Heart right ventricle (tissue), 16 donors: ENCODE data around the gene SYTL5. TPM values are rescaled to one million over a fixed set of nuclear protein-coding genes. Genes with fewer than 3 reads are reported as not detected.

Experiments
- ATAC-seq, 8 donors: fragments of 200-7000 bp; cut with Tn5 transposase; one replicate each; pipeline ENCODE4 v1.9.1; 2020; ENCODE audit warnings: mild to moderate bottlenecking in 8 of 8, moderate library complexity in 8 of 8, moderate number of reproducible peaks in 1 of 8
- DNase-seq, 2 donors: peaks; one replicate each; pipeline ENCODE4 v3.0.0-alpha.2; 2020
- H3K27ac ChIP-seq, 10 donors: fragments of 200-600 bp; sonication (generic) in 2 of 10; one replicate each; pipeline versions ENCODE4 v1.5.0 to v1.8.0; 2020 to 2022; ENCODE audit warnings: mild to moderate bottlenecking in 3 of 10
- H3K27me3 ChIP-seq, 7 donors: fragments of 200-600 bp; one replicate each; pipeline ENCODE4 v1.8.0; 2021 to 2022; ENCODE audit warnings: mild to moderate bottlenecking in 2 of 7
- H3K36me3 ChIP-seq, 9 donors: fragments of 200-600 bp; sonication (generic) in 1 of 9; one replicate each; pipeline versions ENCODE4 v1.5.0 to v1.8.0; 2020 to 2022; ENCODE audit warnings: mild to moderate bottlenecking in 2 of 9
- H3K4me1 ChIP-seq, 9 donors: fragments of 200-600 bp; sonication (generic) in 1 of 9; one replicate each; pipeline versions ENCODE4 v1.5.0 to v1.8.0; 2020 to 2022; ENCODE audit warnings: mild to moderate bottlenecking in 4 of 9
- H3K4me3 ChIP-seq, 10 donors: fragments of 200-600 bp; sonication (generic) in 2 of 10; one replicate each; pipeline versions ENCODE4 v1.5.0 to v1.8.0; 2020 to 2022; ENCODE audit warnings: mild to moderate bottlenecking in 7 of 10, moderate library complexity in 2 of 10
- H3K9me3 ChIP-seq, 11 donors: fragments of 200-600 bp in 10 of 11; sonication (generic) in 2 of 11; one replicate each; pipeline versions ENCODE4 v1.5.0 to v1.8.0; 2013 to 2022; ENCODE audit warnings: mild to moderate bottlenecking in 2 of 11, control low read depth in 1 of 11, moderate library complexity in 1 of 11
- WGBS, 2 donors: extraction: QIAGEN DNeasy Blood & Tissue Kit; methylation state at CpG; one replicate each; pipeline ENCODE4 v1.1.7; 2013; ENCODE audit warnings: inconsistent platforms in 1 of 2; 5-methylcytosine and 5-hydroxymethylcytosine counted together
- intact Hi-C, 10 donors: fragments of 100-400 bp; cut with DNase I; formaldehyde crosslinking; loops; one replicate each; pipeline versions ENCODE4 v1.11.1 to v1.14.2; 2022
- polyA plus RNA-seq, 2 donors: library from polyadenylated mRNA; stranded (reverse); fragments of 200-250 nt; gene quantifications; one replicate each; pipeline ENCODE4 v1.2.3, GENCODE V29; 2013
- total RNA-seq, 10 donors: library from RNA; stranded (reverse); fragmentation: NEBNext Ultra II Directional in 3 of 10; extraction: Animal tissue kit (Norgen Biotek cat#: 25700) in 3 of 10; gene quantifications; one replicate each; pipeline versions ENCODE4 v1.2.1 to v1.2.4, GENCODE V29; 2021 to 2023
- TF ChIP-seq, protein P1 (sequence below), 9 donors: fragments of 200-600 bp; sonication (generic) in 2 of 9; IDR thresholded peaks; one replicate each; pipeline versions ENCODE4 v1.5.0 to v1.8.0; 2021 to 2022; ENCODE audit warnings: antibody characterized with exemption in 9 of 9, mild to moderate bottlenecking in 5 of 9, moderate library complexity in 1 of 9
- donor health status: Arrhythmogenic right ventricular cardiomyopathy.
- donor health status: ischemic (EF 13 %, LVEDD 7.1; RV severe dilation, severe dysfunction).
- donor health status: healthy with polysubstance abuse.
- donor health status: DM: no; HTN: yes; CAD: no.
- donor health status: DM: no; HTN: no; CAD: no.
- donor health status: ischemic (EF 25% LVEDD 6.9; RV normal size, moderate dysfunction).
- donor health status: ischemic (EF 25% LVEDD 5.7; RV mildly dilated, moderate dysfunction).
- donor health status: healthy.
- donor health status: DM: yes; HTN: yes; CAD: no.
- donor health status: Ischemic cardiomyopathy.
- donor health status: ischemic (EF 35%, LVEDD 5.7; RV mildly dilated, moderate dysfunction).
- donor health status: nonischemic (EF 11% LVEDD 7.7; RV severe dilation, severe dysfunction).
- donor health status: DM: yes; HTN: yes; CAD: no.
- donor health status: PGD.
- donor health status: ischemic (EF 29% LVEDD 5.4; RV normal size, mild dysfunction).
- donor health status: nonischemic (EF 23%, LVEDD 6.1; RV moderate dilation, normal function).

The SYTL5 gene
- total and polyA plus RNA-seq, 12 donors, result 0.03 to 3.2 (median 0.45) TPM; not detected in 3

DNA sequence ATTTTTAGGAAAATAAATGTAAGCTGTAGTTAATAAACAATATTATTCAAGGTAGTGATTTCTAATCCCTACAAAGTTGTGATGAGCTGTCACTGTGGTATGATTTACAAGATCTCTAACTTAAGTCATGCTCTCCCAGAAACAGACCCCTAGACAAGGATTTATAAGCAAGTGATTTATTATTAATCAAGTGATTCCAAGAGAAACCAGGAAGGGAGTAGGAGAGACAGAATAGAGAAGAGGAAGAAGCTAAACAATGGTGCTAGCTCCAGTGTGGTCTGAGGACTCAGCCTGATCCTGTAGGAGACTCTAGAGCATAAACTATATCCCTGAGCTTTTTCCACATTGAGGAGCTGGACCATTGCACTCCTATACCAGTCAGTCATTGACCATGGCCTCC lies 73.1 kb downstream of the SYTL5 start:
- intact Hi-C loops, result loop anchor here in 1 of 10 donors (5.0 kb wide), 1 partner anchor 1113 kb away; no protein-coding TSS in a partner anchor
- H3K4me1 ChIP-seq, result no peaks in the 10 kb centered on the region
- H3K27ac ChIP-seq, result no peak overlapping the region
- H3K36me3 ChIP-seq, result no peaks in the 10 kb centered on the region
- H3K27me3 ChIP-seq, result peaks cover 0 to 43% (median 0%) of the 10 kb centered on the region in 7 donors
- H3K4me3 ChIP-seq, result no peak overlapping the region
- TF ChIP-seq, protein P1, sequence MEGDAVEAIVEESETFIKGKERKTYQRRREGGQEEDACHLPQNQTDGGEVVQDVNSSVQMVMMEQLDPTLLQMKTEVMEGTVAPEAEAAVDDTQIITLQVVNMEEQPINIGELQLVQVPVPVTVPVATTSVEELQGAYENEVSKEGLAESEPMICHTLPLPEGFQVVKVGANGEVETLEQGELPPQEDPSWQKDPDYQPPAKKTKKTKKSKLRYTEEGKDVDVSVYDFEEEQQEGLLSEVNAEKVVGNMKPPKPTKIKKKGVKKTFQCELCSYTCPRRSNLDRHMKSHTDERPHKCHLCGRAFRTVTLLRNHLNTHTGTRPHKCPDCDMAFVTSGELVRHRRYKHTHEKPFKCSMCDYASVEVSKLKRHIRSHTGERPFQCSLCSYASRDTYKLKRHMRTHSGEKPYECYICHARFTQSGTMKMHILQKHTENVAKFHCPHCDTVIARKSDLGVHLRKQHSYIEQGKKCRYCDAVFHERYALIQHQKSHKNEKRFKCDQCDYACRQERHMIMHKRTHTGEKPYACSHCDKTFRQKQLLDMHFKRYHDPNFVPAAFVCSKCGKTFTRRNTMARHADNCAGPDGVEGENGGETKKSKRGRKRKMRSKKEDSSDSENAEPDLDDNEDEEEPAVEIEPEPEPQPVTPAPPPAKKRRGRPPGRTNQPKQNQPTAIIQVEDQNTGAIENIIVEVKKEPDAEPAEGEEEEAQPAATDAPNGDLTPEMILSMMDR (IDR thresholded peaks at IDR 0.05), result no peak
- DNase-seq, result no peak
- no peak for ATAC-seq
- H3K9me3 ChIP-seq, result no peaks in the 10 kb centered on the region

DNA sequence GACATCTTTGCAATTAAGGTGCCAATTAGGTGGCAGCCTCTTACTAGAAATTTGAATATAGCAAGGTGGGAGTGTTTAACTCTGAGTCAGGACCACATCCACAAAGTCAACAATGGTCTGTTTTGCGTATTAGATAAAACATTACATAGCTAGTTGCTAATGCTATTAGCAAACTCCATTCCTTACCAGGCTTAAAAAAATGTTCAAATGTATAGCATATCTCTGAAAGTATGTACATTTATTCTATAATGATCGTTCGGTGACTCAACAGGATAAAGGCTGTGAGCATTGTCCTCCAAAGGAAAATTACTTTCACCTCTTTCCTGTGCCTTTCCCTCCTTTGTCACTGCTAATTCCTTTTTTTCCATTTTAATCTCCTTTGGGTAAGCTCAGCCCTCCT lies 74.5 kb downstream of the SYTL5 start:
- Histone ChIP-seq H3K4me3 (no peak overlapping the region), H3K36me3 (no peaks in the 10 kb centered on the region), H3K27me3 (peaks cover 0 to 53% (median 0%) of the 10 kb centered on the region in 7 donors), H3K4me1 (no peaks in the 10 kb centered on the region), H3K9me3 (no peaks in the 10 kb centered on the region), H3K27ac (no peak overlapping the region)
- DNase-seq (no peak), ATAC-seq (no peak)
- TF ChIP-seq, protein P1 (IDR thresholded peaks at IDR 0.05), result no peak
- WGBS, 2 donors, result 49 to 59% methylated on average over 3 of the region's 3 CpGs
- intact Hi-C loops, result no loop called here

DNA sequence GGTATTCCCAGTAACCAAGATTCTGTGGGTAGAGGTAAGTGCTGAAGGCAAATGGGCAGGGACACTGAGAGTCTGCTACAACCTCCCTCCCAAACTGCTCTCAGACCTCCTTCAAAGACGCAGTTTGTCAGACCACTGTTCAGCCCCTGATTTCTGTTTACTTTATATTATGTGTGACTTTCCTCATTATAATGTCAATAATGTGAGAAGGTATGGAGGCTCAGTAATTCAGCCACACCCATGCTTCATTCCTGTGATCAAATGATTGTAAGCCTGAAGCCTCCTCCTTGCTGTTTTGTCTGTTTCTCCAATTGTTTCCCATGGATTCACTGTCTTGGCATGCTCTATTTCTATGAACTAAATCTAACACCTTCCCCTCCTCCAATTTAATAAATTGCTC lies 75.6 kb downstream of the SYTL5 start:
- 86 to 92% methylated on average over 1 of the region's 1 CpG for WGBS, 2 donors
- H3K4me3 ChIP-seq, result no peak overlapping the region
- no peaks in the 10 kb centered on the region for H3K4me1 ChIP-seq
- ATAC-seq (no peak), DNase-seq (no peak)
- intact Hi-C loops, result no loop called here
- no peaks in the 10 kb centered on the region for H3K36me3 ChIP-seq
- peaks cover 0 to 60% (median 0%) of the 10 kb centered on the region in 7 donors for H3K27me3 ChIP-seq
- TF ChIP-seq, protein P1 (IDR thresholded peaks at IDR 0.05), result no peak
- H3K27ac ChIP-seq, result no peak overlapping the region
- H3K9me3 ChIP-seq, result no peaks in the 10 kb centered on the region

DNA sequence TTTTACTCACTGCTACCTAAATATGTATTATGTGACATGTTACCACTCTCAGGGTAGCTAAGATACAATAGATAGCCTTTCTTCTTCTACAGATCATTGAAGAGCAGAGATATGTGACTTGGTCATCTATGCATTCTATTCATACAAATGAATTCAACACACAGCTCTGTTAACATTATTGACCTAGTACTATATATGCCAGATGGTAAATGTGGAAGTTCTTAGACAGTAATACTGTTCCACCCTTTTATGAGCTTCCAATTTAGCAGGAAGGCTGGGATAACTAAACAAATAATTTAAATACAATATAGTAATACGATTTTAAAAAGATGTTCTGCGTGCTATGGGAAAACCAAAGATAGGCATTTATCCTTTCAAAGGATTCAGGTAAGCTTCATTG lies 76.0 kb downstream of the SYTL5 start:
- no peak for DNase-seq
- TF ChIP-seq, protein P1 (IDR thresholded peaks at IDR 0.05), result no peak
- WGBS, 2 donors, result 94 to 98% methylated on average over 2 of the region's 2 CpGs
- no peak overlapping the region for H3K27ac ChIP-seq
- peaks cover 0 to 60% (median 0%) of the 10 kb centered on the region in 7 donors for H3K27me3 ChIP-seq
- H3K4me3 ChIP-seq, result no peak overlapping the region
- H3K36me3 ChIP-seq, result no peaks in the 10 kb centered on the region
- ATAC-seq, result no peak
- no peaks in the 10 kb centered on the region for H3K9me3 ChIP-seq
- intact Hi-C loops, result no loop called here
- no peaks in the 10 kb centered on the region for H3K4me1 ChIP-seq
